Hepatocyte (in vitro differentiated cells): Measurements from ENCODE around the gene TGFB3.

ENCODE experiments used
- CTCF ChIP-seq: fragments of 200-600 bp; sonication (generic); IDR thresholded peaks from 2 replicates; pipeline ENCODE4 v1.5.1; 2016; ENCODE audit warnings: antibody characterized with exemption, mild to moderate bottlenecking; ENCODE audit not compliant: poor library complexity
- EZH2 ChIP-seq: fragments of 200-600 bp; sonication (generic); IDR thresholded peaks from 2 replicates; pipeline ENCODE4 v1.6.1; 2016; ENCODE audit warnings: antibody characterized with exemption, mild to moderate bottlenecking, borderline replicate concordance
- EZH2phosphoT487 ChIP-seq: fragments of 200-600 bp; sonication (generic); IDR thresholded peaks from one replicate; pipeline ENCODE4 v1.6.1; 2018; ENCODE audit warnings: antibody characterized with exemption, mild to moderate bottlenecking, low read depth, moderate library complexity; ENCODE audit not compliant: unreplicated experiment, severe bottlenecking

GRCh38 chr14:75999511-76000190 lies 17.9 kb upstream of the TGFB3 start:
- TF ChIP-seq CTCF (no peak), EZH2phosphoT487 (no peak), EZH2 (no peak)
